Colonic mucosa (tissue), 4 donors: ENCODE data around the gene ITGAL. TPM values are rescaled to one million over a fixed set of nuclear protein-coding genes. Genes with fewer than 3 reads are reported as not detected.

Experiments
- DNase-seq: peaks from one replicate; pipeline ENCODE4 v3.0.0-alpha.2; 2020
- H3K27ac ChIP-seq: fragments of 200-600 bp; one replicate; pipeline ENCODE4 v1.8.0; 2021
- H3K27me3 ChIP-seq: fragments of 200-600 bp; one replicate; pipeline ENCODE4 v1.8.0; 2021
- H3K36me3 ChIP-seq: fragments of 200-600 bp; one replicate; pipeline ENCODE4 v1.8.0; 2021
- H3K4me1 ChIP-seq: fragments of 200-600 bp; one replicate; pipeline ENCODE4 v1.8.0; 2021; ENCODE audit warnings: mild to moderate bottlenecking
- H3K4me3 ChIP-seq: fragments of 200-600 bp; one replicate; pipeline ENCODE4 v1.8.0; 2021
- H3K9ac ChIP-seq, 2 donors: one replicate each; pipeline ENCODE4 v1.7.0; 2013; ENCODE audit warnings: control low read depth in 2 of 2, low read depth in 2 of 2, low read length in 2 of 2
- H3K9me3 ChIP-seq: fragments of 200-600 bp; one replicate; pipeline ENCODE4 v1.8.0; 2021
- intact Hi-C: fragments of 100-400 bp; cut with DNase I; formaldehyde crosslinking; loops from one replicate; pipeline ENCODE4 v1.14.1; 2022
- total RNA-seq, 2 donors: library from RNA; stranded (reverse); fragmentation: NEBNext Ultra II Directional in 1 of 2; extraction: Animal tissue kit (Norgen Biotek cat#: 25700) in 1 of 2; gene quantifications; one replicate each; pipeline ENCODE4 v1.2.1, GENCODE V29; 2021
- TF ChIP-seq, protein P1 (sequence below): fragments of 200-600 bp; IDR thresholded peaks from one replicate; pipeline ENCODE4 v1.8.0; 2022; ENCODE audit warnings: antibody characterized with exemption, mild to moderate bottlenecking
- donor health status: healthy.
- donor health status: DM: no; HTN: no; CAD: no.
- donor health status: DM: no; HTN: no; CAD: no.

ITGAL gene
- total RNA-seq, 2 donors from 2014 or later = 3.4 to 4.8 TPM

- Histone ChIP-seq H3K27ac (no peak overlapping the region), H3K4me1 (peaks cover 7% of the 10 kb centered on the region), H3K4me3 (no peak overlapping the region), H3K27me3 (no peaks in the 10 kb centered on the region), H3K36me3 (no peaks in the 10 kb centered on the region), H3K9me3 (no peaks in the 10 kb centered on the region), H3K9ac (no peak overlapping the region)
- DNase-seq = no peak
- intact Hi-C loops = no loop called here
- TF ChIP-seq, protein P1, sequence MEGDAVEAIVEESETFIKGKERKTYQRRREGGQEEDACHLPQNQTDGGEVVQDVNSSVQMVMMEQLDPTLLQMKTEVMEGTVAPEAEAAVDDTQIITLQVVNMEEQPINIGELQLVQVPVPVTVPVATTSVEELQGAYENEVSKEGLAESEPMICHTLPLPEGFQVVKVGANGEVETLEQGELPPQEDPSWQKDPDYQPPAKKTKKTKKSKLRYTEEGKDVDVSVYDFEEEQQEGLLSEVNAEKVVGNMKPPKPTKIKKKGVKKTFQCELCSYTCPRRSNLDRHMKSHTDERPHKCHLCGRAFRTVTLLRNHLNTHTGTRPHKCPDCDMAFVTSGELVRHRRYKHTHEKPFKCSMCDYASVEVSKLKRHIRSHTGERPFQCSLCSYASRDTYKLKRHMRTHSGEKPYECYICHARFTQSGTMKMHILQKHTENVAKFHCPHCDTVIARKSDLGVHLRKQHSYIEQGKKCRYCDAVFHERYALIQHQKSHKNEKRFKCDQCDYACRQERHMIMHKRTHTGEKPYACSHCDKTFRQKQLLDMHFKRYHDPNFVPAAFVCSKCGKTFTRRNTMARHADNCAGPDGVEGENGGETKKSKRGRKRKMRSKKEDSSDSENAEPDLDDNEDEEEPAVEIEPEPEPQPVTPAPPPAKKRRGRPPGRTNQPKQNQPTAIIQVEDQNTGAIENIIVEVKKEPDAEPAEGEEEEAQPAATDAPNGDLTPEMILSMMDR = no peak
These were observed 80.9 kb downstream of the ITGAL start for GRCh38 chr16:30553393-30553899.

DNA sequence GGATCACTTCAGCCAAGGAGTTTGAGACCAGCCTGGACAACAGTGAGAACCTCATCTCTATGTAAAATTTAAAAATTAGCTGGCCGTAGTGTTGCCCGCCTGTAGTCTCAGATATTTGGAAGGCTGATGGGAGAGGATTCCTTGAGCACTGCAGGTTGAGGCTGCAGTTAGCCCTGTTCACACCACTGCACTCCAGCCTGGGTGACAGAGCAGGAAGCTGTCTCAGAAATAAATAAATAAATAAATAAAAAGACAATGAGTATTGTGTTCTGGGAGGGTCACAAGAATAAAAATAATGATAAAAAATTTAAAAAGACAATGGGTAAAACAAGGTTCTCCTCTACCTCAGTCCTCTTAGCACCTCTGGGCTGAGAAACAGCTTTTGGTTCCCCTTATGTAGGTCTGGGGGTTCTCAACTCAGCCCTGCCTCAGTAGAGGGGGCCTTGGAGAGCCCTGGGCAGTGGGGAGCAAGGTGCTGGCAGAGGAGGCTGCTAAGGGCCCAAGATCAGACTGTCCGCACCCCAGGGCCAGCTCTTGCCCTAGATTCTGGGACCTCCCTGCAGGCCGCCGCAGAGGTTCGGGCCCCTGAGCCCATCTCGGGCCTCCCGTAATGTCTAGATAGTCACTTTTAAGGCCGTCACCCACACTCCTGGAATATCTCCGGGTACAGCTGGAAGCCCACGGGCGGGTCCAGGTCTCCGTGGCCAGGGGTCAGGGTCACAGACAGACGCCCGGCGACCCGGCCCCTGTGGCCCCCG lies 82.2 kb downstream of the ITGAL start:
- H3K27me3 ChIP-seq = no peaks in the 10 kb centered on the region
- H3K9ac ChIP-seq = no peak overlapping the region
- H3K9me3 ChIP-seq = no peaks in the 10 kb centered on the region
- no peaks in the 10 kb centered on the region for H3K36me3 ChIP-seq
- H3K4me1 ChIP-seq = peaks cover 11% of the 10 kb centered on the region
- H3K4me3 ChIP-seq = no peak overlapping the region
- TF ChIP-seq, protein P1 = no peak
- intact Hi-C loops = no loop called here
- DNase-seq = no peak
- H3K27ac ChIP-seq = no peak overlapping the region

DNA sequence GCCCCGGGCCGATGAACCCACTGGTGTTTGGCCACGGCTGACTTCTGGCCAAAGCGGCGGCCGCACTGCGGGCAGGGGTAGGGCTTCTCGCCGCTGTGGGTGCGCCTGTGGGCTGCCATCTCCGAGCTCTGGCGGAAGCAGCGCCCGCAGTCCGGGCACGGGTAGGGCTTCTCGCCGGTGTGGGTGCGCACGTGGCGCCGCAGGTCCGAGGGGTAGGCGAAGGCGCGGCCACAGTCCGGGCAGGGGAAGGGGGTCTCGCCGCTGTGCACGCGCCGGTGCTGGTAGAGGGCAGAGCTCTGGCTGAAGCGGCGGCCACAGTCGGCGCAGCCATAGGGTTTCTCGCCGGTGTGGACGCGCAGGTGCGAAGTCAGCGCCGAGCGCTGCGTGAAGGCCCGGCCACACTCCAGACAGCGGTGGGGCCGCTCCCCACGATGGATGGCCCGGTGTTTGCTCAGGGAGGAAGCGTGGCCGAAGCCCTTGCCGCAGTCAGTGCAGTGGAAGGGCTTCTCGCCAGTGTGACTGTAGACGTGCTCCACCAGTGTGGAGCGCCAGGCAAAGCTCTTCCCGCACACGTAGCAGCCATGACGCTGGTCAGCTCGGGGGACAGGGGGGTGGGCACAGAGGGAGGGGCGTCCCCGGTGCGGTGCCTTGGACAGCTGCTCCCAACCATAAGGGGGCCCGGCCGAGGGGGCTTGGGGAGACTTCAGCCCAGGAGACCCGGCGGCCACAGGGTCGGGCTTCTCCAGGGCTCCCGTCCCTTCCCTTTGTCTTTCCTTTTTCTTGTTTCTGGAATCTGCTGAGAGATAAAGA lies 83.0 kb downstream of the ITGAL start:
- Histone ChIP-seq H3K27me3 (no peaks in the 10 kb centered on the region), H3K4me3 (no peak overlapping the region), H3K9me3 (no peaks in the 10 kb centered on the region), H3K36me3 (no peaks in the 10 kb centered on the region), H3K4me1 (peaks cover 11% of the 10 kb centered on the region), H3K27ac (no peak overlapping the region), H3K9ac (peak overlapping the region in 1 of 2 donors; percentile 66)
- no peak for DNase-seq
- TF ChIP-seq, protein P1 = no peak
- intact Hi-C loops = no loop called here

DNA sequence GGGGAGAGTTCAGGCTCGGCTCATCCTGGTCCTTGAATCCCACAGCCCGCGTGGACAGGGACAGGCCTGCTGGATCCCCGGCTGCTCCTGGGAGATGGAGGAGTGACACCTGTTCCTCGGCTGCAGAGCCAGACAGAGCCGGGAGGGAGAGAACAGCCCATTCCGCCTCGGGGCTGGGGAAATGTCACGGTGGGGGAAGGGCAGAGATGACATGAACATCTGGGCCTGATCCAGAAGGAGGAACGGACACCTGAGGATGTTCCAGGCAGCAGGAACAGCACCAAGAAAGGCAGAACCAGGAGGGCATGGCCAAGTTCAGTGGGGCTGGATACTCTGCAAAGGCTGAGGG lies 83.6 kb downstream of the ITGAL start:
- Histone ChIP-seq H3K27me3 (no peaks in the 10 kb centered on the region), H3K27ac (no peak overlapping the region), H3K36me3 (no peaks in the 10 kb centered on the region), H3K9me3 (no peaks in the 10 kb centered on the region), H3K9ac (peak overlapping the region in 1 of 2 donors; percentile 66), H3K4me3 (no peak overlapping the region), H3K4me1 (peaks cover 11% of the 10 kb centered on the region)
- intact Hi-C loops = no loop called here
- DNase-seq = peak; percentile 50
- TF ChIP-seq, protein P1 = no peak

- no peaks in the 10 kb centered on the region for H3K36me3 ChIP-seq
- H3K27me3 ChIP-seq = no peaks in the 10 kb centered on the region
- no peaks in the 10 kb centered on the region for H3K9me3 ChIP-seq
- peak overlapping the region; percentile 79 for H3K4me3 ChIP-seq
- H3K9ac ChIP-seq = peak overlapping the region; percentile 91 to 98
- no peak for DNase-seq
- peak overlapping the region; percentile 87 for H3K27ac ChIP-seq
- peaks cover 11% of the 10 kb centered on the region for H3K4me1 ChIP-seq
- intact Hi-C loops = no loop called here
- TF ChIP-seq, protein P1 = no peak
These were observed 85.1 kb downstream of the ITGAL start for GRCh38 chr16:30557707-30557956.
